HG02759 (cell line): ENCODE results near the gene OR13C9.
"Not testable (repeated sequence)": the region's sequence is repeated elsewhere in the genome, so short reads cannot be mapped to it uniquely, and the experiment has no call there.

ENCODE experiments used
- ATAC-seq: cut with Tn5 transposase; IDR thresholded peaks from one replicate; pipeline ENCODE4 v1.9.1; 2021; ENCODE audit warnings: mild to moderate bottlenecking, moderate library complexity; ENCODE audit not compliant: unreplicated experiment

Gene OR13C9, protein sequence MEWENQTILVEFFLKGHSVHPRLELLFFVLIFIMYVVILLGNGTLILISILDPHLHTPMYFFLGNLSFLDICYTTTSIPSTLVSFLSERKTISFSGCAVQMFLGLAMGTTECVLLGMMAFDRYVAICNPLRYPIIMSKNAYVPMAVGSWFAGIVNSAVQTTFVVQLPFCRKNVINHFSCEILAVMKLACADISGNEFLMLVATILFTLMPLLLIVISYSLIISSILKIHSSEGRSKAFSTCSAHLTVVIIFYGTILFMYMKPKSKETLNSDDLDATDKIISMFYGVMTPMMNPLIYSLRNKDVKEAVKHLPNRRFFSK

DNA sequence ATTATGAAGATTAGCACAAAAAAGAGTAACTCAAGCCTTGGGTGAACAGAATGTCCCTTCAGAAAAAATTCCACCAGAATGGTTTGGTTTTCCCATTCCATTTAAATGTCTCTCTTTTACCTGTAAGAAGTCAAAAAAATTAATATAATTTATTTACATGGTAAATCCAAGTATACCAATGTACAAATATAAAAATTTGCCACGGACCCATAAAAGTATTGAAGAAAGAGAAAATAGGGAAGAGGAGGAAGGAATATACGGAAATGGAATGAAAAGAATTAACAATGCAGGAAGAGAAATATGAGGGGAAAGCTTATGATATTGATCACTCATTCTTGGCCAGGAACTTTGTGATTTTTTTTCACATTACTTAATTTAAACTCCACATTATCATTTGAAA, at the start of gene OR13C9:
OR13C9 (minus strand) TSS at position 101 of the 400 bp plus-strand sequence; CDS start at position 101, 0 bp downstream.
- ATAC-seq, result no peak

DNA sequence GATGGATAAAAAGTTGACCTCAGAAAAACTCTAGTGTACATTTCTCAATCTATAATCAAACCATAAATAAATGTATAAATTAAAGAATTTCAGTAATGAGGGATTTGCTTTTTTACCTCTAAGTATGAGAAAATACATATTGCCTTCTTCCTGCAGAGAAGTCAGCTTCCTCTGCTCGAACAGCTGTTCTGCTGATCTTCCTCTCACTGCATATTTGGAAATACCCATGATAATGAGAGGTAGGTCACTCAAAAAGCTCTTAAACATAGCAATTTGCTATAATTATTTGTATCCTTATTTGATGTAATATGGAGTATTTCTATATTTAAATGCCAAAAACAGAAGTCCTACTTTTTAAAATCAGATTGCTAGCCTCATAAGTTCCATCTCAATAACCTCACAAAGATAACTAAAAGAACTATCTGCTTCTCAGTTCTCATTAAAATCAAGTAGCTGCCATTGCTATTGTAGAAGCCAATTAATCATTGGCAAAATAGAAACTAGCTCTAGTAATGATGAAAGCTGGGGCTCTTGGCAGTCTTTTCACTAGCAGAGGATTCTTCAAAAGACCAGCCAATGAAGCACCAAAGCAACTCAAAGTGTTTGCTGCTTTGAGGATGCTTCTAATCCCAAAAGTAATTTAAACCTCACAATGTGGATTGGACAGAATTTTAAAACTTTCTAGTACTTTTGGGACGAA, 40.6 kb upstream of the OR13C9 start:
- no peak for ATAC-seq

DNA sequence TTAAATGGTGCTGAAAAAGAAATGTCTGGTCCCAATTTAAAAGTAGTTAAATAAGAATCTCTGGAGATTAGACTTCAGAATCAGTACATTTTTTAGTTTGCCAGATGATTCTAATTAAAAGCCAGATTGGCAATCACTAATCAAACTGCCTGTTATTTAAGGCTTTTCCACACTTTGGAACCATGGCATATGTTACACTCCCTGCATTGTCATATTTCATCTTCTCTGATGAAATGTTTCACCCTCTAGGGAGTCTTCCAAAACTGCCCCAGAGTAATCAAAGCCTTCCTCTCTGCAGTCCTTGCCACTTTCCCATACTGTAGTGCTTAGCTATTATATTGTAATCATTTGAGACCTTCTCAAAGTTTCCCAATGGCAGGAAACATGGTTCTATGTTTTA, 17.5 kb upstream of the OR13C9 start:
- ATAC-seq, result no peak

DNA sequence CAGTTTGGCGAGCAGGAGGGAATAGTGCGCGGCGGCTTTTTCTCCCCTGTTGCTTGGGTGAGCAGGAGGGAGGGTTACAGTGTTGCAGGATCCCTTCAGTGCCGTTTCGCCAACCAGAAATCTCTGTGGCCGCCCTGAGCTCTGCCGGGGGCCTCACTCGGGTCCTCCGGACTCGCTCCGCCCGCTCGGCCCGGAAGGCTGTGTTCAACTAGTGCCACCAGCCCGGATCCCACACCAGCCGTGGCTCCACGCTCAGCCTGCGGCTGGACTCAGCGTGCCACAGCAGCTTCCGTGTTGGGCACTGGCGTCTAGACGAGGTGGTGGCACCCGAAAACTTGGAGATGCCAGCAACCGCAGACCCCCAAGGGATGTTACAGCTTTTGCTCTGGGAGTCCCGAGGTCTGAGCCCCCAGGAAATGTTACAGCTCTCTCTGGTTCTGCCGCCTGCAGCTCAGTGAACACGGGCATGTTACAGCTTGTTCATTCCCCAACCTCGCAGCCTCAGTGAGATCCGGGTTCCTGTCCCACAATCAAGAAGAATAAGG, 16.0 kb upstream of the OR13C9 start:
- no peak for ATAC-seq

DNA sequence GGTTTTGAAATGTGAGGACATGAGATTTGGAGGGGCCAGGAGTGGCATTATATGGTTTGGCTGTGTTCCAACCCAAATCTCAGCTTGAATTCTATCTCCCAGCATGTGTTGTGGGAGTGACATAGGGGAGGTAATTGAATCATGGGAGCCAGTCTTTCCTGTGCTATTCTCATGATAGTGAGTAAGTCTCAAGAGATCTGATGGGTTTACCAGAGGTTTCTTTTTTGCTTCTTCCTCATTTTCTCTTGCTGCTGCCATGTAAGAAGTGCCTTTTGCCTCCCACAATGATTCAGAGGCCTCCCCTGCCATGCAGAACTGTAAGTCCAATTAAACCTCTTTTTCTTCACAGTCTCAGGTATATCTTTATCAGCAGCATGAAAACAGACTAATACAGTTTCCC, 8.0 kb upstream of the OR13C9 start:
- ATAC-seq, result not testable (repeated sequence)

DNA sequence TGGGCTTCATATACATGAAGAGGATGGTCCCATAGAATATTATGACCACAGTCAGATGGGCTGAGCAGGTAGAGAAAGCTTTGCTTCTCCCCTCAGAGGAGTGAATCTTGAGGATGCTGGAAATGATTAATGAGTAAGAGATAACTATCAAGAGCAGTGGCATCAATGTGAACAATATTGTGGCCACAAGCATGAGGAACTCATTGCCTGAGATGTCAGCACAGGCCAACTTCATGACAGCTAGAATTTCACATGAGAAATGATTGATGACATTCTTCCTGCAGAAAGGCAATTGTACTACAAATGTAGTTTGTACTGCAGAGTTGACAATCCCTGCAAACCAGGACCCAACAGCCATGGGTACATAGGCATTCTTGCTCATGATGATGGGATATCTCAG, 586 bp downstream of the OR13C9 start:
- ATAC-seq, result no peak

DNA sequence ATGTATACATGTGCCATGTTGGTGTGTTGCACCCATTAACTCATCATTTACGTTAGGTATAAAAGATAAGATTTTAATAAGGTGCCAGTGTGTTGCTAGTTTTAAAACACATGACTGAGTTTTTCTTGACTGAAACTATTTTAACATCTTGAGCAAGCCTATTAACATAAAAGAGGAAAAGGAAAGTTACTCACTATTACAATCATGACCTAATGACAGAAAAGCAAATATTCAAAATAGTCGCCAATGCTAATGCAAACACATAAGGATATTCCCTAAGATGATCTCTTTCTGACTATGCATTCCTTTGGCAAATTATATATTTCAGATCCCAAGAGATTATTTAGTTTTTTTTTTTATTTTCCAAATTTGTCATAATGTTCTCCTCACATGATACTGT, 6.8 kb downstream of the OR13C9 start:
- no peak for ATAC-seq

DNA sequence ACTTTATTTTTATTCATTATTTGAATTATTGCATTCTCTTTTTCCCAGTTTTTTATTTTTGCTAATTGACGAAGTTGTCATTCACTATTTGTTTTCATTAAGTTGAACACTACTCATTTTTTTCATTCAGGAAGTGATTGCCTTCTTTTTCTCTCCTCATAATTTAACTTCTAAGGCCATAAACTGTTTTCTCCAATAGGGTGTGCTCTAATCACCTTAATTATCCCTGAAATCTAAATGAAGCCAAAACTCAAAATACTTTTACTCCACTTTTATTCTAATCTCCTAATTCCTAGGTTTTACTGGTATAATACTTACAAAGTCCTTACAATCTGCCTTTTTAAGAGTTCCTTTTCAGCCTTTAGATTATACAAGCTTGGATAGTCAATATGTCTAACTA, 9.7 kb downstream of the OR13C9 start:
- ATAC-seq, result no peak

DNA sequence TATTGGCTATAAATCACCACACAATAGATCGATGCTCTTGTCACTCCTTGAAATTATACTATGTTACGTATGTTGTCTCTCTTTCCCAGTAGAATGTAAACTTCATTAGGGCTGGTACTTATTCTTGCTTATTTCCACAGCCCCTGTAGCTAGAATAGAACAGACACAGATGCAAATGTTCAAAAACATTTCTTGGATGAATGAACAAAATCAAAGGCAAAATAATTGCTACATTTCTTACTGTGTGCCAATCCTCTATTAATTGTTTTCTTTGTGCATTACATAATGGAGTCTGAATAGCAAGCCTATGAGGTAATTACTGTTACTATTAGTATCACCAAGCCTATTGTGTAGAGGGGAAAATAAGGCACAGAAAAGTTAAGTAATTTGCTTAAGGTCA, 11.9 kb downstream of the OR13C9 start:
- ATAC-seq, result no peak

DNA sequence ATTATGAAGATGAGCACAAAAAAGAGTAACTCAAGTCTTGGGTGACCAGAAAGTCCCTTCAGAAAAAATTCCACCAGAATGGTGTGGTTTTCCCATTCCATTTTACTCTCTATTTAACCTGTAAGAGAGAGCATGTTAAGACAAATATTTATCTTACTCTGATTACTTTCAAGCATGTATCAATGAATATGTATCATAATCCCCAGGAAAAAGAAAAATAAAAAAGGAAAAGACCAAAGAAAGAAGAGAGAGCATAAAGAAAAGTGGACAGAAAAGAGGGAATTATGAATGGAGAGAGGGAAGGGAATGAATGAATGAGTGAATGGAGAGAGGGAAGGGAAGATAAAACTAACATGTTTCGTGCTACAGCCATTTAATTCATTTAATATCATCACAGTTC, 12.5 kb downstream of the OR13C9 start, which contains the start of gene OR13C2:
OR13C2 (minus strand) TSS at position 101 of the 400 bp plus-strand sequence; CDS start at position 101, 0 bp downstream.
- ATAC-seq, result not testable (repeated sequence)

DNA sequence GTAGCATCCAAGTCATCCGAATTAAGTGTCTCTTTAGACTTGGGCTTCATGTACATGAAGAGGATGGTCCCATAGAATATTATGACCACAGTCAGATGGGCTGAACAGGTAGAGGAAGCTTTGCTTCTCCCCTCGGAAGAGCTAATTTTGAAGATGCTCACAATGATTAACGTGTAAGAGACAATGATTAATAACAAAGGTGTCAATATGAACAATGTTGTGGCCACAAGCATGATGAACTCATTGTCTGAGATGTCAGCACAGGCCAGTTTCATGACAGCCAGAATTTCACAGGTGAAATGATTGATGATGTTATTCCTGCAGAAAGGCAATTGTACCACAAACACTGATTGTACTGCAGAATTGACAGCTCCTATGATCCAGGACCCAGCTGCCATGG, 13.2 kb downstream of the OR13C9 start:
- ATAC-seq, result peak; percentile 69

DNA sequence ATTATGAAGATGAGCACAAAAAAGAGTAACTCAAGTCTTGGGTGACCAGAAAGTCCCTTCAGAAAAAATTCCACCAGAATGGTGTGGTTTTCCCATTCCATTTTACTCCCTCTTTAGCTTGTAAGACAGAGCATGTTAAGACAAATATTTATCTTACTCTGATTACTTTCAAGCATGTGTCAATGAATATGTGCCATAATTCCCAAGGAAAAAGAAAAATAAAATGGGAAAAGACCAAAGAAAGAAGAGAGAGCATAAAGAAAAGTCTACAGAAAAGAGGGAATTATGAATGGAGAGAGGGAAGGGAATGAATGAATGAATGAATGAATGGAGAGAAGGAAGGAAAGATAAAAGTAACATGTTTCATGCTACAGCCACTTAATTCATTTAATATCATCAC, 18.7 kb downstream of the OR13C9 start, which contains the start of gene OR13C5:
OR13C5 (minus strand) TSS at position 101 of the 400 bp plus-strand sequence; CDS start at position 101, 0 bp downstream.
- ATAC-seq, result not testable (repeated sequence)

DNA sequence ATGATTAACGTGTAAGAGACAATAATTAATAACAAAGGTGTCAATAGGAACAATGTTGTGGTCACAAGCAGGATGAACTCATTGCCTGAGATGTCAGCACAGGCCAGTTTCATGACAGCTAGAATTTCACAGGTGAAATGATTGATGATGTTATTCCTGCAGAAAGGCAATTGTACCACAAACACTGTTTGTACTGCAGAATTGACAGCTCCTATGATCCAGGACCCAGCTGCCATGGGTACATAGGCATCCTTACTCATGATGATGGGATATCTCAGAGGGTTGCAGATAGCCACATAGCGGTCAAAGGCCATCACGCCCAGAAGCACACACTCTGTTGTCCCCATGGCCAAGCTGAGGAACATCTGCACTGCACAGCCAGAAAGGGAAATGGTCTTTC, 19.3 kb downstream of the OR13C9 start:
- not testable (repeated sequence) for ATAC-seq

DNA sequence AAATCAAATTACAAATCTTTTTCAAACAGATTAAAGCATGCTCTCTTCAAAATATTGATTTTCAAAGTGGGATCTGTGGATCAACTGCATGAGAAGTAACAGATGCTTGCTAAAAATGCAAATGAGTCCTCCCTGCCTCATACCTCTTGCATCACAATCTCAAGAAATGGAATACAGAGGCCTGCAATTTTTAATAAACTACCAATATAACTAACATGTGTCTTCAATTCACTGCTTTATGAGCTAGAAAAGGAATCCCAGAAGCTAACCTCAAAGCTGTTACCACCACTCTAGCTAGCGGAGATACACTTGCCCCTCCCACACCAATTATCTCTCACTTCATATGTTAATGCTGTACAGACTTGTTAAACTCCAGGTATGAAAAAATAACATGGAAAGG, 28.4 kb downstream of the OR13C9 start:
- ATAC-seq, result no peak

DNA sequence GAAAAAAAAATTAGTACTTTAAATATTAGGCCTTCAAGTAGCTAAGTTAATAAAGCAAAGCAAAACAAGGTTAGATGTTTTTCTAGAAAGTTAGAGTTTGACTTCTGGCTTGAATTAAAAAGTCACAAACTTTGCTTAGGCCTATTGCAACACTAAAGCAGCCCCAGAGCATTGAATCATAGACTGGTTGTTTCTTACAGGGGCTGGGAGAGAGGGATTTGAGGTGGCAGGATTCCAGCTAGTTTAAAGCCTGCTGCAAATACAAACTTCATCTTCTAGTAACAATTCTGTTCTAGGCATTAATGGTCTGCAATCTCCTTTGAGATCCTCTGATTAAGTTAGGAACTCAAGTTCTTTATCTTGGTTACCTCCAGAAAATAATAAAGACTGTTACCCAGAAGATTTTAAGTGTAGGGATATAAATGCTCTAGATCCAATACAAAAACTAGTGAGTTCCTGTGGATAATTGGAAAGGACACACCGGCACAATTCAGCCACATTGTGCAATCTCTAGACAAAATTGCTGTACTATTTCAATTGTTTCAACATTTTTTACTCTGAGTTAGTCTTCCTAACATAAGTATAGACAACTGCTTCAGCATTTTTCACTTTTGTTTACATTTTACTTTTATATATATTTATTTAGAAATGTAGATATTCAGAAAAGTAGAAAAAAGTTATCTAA, 31.4 kb downstream of the OR13C9 start:
- no peak for ATAC-seq

DNA sequence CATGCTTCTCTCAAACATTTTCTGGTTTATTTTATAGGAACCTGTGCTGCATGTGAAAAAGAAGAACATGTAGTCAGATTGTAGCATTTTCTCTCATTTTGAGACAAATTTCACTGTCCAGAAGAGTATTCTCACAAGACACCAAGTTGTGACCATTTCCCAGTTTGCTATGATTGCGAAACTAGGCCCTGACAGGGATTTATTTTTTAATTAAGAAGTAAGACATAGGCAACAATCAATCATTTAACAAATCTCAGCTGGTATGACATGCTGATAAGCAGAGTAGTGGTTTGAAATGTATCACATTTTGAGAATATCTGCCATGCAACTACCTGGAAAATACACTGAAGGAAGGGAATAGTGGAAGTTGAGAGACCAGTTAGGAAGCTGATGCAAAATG, 37.4 kb downstream of the OR13C9 start:
- no peak for ATAC-seq

DNA sequence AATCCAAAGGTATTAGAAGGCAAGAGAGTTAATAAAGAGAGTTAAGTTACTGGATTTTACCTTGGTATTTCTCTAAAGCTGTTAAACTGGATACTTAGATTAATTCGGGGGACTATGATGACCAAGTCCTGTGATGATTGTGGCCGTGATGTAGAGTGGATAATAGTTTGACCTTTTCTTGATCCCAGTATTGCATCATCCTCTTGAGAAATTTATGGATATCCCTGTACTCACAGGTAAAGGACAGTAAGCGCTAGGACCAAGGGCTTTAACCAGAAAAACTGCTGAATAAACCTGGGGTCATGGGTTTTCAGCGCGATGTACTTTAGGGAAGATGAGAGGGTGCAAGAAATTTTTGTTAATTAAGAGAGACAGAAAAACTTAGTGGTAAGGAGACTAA, 40.7 kb downstream of the OR13C9 start:
- ATAC-seq, result no peak

DNA sequence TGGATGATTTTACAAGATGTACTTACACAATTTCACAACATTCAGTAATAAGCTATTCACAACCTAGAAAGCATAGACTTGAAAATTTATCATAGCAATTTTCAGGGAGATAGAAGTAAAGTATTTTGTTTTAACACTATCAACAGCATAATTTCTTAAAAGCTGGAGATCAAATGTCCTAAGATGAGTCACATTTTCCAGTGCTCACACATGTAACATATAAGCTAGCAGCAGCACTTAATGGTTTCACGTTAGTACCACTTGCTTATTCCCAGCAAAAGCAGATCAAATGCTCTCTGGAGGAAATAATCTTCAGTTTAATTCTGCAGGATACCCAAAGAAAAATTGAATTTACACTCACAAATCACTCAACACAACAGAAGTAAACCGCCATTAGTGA, 42.5 kb downstream of the OR13C9 start:
- ATAC-seq, result no peak

DNA sequence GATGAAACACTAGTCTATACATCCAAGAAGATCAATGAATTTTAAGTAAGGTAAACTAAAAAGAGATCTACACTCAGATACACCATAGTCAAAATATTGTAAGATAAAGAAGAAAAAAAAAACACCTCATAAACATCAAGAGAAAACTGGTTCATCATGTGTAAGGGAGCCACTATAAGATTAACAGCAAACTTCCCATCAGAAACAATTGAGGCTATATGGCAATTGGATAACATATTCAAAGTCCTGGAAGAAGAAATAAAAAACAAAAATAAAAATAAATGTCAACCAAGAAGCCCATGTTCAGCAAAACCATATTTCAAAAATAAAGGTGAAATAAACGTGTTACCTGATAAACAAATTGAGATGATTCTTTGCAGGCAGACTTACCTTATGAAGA, 45.4 kb downstream of the OR13C9 start:
- no peak for ATAC-seq

DNA sequence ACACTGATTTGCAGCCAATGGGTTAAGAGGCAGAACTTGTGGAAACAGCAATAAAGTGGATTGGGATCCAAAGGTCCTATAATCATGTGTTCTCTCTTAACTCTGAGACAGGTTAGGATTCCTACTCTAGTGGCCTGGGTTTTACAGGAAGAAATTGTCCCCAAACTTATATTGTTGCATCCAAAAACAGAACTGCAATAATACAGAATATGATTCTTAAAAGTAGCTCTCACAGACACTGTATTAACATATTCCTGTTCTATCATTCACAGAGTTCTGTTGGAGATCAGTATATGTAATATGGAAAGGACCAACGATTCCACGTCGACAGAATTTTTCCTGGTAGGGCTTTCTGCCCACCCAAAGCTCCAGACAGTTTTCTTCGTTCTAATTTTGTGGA, 49.1 kb downstream of the OR13C9 start, which contains the start of gene OR13C8:
OR13C8 (plus strand) TSS at position 301 of the 400 bp plus-strand sequence; CDS start at position 301, 0 bp downstream.
- ATAC-seq, result no peak
